Astrocyte of the spinal cord (primary cell): Measurements from ENCODE around the gene GPR3.

Experiments used
- DNase-seq: peaks from one replicate; pipeline ENCODE4 v3.0.0; 2011; ENCODE audit warnings: low read depth, low spot score
- H3K4me3 ChIP-seq: 2 replicates; pipeline ENCODE4 v1.5.1; 2011; ENCODE audit warnings: low read depth, mild to moderate bottlenecking, low read length, moderate library complexity
- in situ Hi-C: cut with HindIII; loops from 2 replicates; pipeline ENCODE4 v1.10.0; 2017; ENCODE audit warnings: low sequenced_read_pairs
- TF ChIP-seq, protein P1 (sequence below): IDR thresholded peaks from 2 replicates; pipeline ENCODE4 v1.5.1; 2012; ENCODE audit warnings: low read depth, mild to moderate bottlenecking, low read length, inconsistent platforms

Gene GPR3

DNA sequence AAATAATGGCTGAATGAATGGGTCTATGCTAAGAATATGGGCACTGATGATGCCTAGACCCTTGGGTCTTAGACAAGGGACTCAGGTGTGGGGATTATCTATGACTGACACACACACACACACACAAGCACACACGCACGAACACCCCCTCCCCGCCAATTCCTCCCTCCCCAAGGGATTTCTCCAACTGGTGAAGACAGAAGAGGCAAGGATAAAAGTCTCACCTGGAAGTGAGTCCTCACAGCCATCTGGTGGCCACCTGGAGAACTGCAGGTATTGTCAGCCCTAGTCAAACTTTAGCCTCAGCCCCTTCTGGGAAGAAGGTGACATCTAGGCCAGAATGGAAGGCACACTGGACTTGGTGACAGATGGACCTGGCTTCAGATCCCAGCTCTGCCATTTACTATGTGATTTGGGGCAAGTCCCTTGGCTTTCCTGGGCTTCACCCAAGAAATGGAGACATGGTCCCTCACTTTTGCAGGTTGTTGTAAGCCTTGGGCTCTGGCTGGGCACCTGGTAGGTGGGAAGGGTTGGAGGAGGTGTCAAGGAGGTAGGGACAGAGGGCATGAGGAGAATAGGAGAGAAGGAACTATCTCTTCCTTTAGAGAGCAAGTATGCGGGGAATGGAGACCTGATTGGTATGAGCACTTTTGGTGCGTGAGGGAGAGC, 4.0 kb upstream of the GPR3 start:
- H3K4me3 ChIP-seq = no peak overlapping the region
- TF ChIP-seq, protein P1, sequence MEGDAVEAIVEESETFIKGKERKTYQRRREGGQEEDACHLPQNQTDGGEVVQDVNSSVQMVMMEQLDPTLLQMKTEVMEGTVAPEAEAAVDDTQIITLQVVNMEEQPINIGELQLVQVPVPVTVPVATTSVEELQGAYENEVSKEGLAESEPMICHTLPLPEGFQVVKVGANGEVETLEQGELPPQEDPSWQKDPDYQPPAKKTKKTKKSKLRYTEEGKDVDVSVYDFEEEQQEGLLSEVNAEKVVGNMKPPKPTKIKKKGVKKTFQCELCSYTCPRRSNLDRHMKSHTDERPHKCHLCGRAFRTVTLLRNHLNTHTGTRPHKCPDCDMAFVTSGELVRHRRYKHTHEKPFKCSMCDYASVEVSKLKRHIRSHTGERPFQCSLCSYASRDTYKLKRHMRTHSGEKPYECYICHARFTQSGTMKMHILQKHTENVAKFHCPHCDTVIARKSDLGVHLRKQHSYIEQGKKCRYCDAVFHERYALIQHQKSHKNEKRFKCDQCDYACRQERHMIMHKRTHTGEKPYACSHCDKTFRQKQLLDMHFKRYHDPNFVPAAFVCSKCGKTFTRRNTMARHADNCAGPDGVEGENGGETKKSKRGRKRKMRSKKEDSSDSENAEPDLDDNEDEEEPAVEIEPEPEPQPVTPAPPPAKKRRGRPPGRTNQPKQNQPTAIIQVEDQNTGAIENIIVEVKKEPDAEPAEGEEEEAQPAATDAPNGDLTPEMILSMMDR = peak; percentile 95
- DNase-seq = no peak
- in situ Hi-C loops = no loop called here

DNA sequence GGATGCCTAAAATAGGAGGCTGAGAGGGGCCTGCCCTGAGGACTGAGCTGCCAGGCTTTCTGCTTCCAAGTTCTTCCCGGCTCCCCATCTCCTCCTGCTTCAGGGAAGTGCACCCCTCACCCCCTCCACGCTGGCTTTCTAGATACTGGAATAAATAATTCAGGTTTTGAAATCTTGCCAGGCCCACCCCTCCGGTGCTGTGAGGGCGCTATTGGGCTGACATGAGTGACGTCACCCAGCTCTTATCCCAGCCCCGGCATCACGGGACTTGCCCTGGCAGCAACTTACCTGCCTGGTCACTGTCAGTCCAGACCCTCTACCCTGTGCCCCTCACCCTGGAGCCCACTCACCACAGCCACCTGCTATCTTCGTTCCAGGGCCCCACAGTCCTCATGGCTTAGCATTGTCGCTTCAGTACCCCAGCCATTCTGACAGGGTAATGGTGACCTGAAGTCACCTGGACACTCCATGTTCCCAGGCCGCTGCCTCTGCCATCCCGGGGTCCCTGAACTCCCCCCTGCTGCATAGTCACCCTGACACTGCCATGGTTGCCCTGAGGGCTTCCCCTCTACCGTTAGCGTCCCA, 819 bp upstream of the GPR3 start:
- no peak for DNase-seq
- in situ Hi-C loops = no loop called here
- TF ChIP-seq, protein P1 = no peak
- peak overlapping the region; percentile 26 for H3K4me3 ChIP-seq

DNA sequence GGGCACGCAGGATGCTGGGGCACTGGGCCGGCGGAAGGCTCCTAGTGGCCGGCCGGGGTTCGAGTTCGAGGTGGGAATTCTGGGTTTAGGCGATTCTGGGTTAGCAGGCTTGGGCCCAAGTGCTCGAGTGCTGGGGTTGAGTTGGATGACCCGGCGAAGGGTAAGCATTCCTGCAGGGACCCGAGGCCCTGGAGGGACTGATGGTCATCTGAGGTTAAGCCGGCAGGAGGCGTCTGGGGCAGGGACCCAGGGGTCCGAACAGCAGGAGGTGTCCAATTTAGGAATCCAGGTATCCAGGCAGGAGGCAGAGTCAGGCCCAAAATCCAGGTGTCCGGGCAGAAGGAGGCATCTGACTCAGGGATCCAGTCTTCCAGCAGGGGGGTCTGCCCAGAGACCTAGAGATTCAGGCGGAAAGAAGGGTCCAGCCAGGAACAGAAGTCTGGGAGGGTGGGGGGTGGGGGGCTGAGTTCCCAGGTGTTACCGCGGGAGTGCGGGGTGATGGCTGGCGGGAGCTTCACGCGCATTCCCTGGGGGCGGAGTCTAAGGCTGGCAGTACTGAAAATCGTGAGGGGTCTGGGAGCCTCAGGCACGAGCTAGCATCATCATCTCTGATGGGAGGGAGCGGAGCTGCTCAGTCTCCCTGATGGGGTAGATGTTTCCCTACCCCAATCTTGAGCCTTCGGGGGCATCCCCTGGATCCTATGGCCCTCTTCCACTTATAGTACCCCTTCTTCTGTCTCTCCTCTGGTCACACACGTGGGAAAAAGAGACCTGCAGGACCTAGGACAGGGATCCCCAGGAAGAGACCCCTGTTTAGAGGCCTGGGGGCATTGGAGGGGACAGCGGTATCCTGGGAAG, 585 bp downstream of the GPR3 start:
- TF ChIP-seq, protein P1 = peak; percentile 41
- no peak for DNase-seq
- in situ Hi-C loops = no loop called here
- peak overlapping the region; percentile 69 for H3K4me3 ChIP-seq

DNA sequence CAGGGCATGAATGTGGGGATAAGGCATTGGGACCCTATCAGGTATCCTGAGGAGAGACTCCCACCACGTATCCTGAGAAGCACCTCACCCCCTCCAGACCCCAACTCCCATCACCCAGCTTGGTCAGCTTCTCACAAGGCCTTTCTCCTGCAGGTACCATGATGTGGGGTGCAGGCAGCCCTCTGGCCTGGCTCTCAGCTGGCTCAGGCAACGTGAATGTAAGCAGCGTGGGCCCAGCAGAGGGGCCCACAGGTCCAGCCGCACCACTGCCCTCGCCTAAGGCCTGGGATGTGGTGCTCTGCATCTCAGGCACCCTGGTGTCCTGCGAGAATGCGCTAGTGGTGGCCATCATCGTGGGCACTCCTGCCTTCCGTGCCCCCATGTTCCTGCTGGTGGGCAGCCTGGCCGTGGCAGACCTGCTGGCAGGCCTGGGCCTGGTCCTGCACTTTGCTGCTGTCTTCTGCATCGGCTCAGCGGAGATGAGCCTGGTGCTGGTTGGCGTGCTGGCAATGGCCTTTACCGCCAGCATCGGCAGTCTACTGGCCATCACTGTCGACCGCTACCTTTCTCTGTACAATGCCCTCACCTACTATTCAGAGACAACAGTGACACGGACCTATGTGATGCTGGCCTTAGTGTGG, 1.3 kb downstream of the GPR3 start:
- no peak for DNase-seq
- TF ChIP-seq, protein P1 = no peak
- in situ Hi-C loops = no loop called here
- H3K4me3 ChIP-seq = no peak overlapping the region

- no peak overlapping the region for H3K4me3 ChIP-seq
- TF ChIP-seq, protein P1 = no peak
- in situ Hi-C loops = no loop called here
- no peak for DNase-seq
These were observed 1.8 kb downstream of the GPR3 start for GRCh38 chr1:27394282-27394658.

DNA sequence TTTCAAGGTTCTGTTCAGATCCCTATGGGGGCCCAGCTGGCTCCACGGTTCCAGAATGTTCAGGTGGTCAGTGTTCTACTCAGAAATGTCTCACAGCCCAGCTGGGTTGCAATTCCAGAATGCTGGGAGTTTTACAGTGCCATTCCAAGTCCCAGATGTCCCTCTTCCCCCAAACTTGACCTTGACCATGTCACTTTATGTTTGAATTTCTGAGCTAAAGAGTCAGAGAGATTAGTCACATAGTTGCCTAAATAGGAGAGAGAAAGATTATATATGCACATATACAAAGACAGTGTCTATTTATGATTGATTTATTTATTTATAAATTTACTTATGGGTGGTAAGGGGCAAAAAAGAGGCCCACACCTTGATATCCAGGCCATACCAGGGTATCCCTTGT, 2.5 kb downstream of the GPR3 start:
- no peak overlapping the region for H3K4me3 ChIP-seq
- in situ Hi-C loops = no loop called here
- TF ChIP-seq, protein P1 = no peak
- DNase-seq = no peak
